ENCODE data around the gene MYRIP.

DNA sequence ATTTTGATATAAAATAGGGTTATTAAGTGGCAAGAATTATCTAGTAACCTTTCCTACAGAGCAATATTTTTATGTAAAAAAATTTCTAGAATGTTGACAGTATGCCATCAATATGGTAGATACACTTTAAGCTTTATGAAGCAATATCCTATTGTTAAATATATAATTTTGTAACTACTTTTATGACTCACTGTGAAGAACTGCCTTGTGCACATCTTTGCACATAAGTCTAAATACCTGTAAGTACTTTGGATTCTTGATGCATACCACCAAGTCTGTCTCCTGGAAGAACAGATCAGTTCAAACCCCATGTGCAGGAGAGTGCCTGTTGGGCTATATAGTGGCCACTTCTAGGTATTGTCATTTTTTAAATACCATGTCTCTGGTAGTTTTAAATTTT, 294.4 kb downstream of the MYRIP start:
- TF ChIP-seq, protein P1, sequence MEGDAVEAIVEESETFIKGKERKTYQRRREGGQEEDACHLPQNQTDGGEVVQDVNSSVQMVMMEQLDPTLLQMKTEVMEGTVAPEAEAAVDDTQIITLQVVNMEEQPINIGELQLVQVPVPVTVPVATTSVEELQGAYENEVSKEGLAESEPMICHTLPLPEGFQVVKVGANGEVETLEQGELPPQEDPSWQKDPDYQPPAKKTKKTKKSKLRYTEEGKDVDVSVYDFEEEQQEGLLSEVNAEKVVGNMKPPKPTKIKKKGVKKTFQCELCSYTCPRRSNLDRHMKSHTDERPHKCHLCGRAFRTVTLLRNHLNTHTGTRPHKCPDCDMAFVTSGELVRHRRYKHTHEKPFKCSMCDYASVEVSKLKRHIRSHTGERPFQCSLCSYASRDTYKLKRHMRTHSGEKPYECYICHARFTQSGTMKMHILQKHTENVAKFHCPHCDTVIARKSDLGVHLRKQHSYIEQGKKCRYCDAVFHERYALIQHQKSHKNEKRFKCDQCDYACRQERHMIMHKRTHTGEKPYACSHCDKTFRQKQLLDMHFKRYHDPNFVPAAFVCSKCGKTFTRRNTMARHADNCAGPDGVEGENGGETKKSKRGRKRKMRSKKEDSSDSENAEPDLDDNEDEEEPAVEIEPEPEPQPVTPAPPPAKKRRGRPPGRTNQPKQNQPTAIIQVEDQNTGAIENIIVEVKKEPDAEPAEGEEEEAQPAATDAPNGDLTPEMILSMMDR (IDR thresholded peaks at IDR 0.05 in 2 of 3, conservative IDR thresholded peaks at IDR 0.05 in 1 of 3; ENCODE audit: borderline replicate concordance in 1 of 3, insufficient read depth in 1 of 3, low read depth in 2 of 3, low read length in 2 of 3) = no peak
- TF ChIP-seq EZH2 (IDR thresholded peaks at IDR 0.05) = no peak
- TF ChIP-seq, protein P2, sequence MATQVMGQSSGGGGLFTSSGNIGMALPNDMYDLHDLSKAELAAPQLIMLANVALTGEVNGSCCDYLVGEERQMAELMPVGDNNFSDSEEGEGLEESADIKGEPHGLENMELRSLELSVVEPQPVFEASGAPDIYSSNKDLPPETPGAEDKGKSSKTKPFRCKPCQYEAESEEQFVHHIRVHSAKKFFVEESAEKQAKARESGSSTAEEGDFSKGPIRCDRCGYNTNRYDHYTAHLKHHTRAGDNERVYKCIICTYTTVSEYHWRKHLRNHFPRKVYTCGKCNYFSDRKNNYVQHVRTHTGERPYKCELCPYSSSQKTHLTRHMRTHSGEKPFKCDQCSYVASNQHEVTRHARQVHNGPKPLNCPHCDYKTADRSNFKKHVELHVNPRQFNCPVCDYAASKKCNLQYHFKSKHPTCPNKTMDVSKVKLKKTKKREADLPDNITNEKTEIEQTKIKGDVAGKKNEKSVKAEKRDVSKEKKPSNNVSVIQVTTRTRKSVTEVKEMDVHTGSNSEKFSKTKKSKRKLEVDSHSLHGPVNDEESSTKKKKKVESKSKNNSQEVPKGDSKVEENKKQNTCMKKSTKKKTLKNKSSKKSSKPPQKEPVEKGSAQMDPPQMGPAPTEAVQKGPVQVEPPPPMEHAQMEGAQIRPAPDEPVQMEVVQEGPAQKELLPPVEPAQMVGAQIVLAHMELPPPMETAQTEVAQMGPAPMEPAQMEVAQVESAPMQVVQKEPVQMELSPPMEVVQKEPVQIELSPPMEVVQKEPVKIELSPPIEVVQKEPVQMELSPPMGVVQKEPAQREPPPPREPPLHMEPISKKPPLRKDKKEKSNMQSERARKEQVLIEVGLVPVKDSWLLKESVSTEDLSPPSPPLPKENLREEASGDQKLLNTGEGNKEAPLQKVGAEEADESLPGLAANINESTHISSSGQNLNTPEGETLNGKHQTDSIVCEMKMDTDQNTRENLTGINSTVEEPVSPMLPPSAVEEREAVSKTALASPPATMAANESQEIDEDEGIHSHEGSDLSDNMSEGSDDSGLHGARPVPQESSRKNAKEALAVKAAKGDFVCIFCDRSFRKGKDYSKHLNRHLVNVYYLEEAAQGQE (IDR thresholded peaks at IDR 0.05; ENCODE audit: low read depth) = no peak
- no peak for TF ChIP-seq YY1 (IDR thresholded peaks at IDR 0.05; ENCODE audit: extremely low read depth, insufficient replicate concordance, low read depth, low read length)
- no peak for TF ChIP-seq CBX3 (IDR thresholded peaks at IDR 0.05; ENCODE audit: low read depth)
- no peak for TF ChIP-seq POLR2AphosphoS5 (IDR thresholded peaks at IDR 0.05; ENCODE audit: low read depth, low read length)
- TF ChIP-seq, protein P3, sequence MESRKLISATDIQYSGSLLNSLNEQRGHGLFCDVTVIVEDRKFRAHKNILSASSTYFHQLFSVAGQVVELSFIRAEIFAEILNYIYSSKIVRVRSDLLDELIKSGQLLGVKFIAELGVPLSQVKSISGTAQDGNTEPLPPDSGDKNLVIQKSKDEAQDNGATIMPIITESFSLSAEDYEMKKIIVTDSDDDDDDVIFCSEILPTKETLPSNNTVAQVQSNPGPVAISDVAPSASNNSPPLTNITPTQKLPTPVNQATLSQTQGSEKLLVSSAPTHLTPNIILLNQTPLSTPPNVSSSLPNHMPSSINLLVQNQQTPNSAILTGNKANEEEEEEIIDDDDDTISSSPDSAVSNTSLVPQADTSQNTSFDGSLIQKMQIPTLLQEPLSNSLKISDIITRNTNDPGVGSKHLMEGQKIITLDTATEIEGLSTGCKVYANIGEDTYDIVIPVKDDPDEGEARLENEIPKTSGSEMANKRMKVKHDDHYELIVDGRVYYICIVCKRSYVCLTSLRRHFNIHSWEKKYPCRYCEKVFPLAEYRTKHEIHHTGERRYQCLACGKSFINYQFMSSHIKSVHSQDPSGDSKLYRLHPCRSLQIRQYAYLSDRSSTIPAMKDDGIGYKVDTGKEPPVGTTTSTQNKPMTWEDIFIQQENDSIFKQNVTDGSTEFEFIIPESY (IDR thresholded peaks at IDR 0.05; ENCODE audit: extremely low read depth, insufficient replicate concordance, low read length) = no peak
- no peak for TF ChIP-seq TCF7L2 (IDR thresholded peaks at IDR 0.05; ENCODE audit: borderline replicate concordance, extremely low read depth, insufficient read depth, insufficient read length)
- no peak for TF ChIP-seq ZNF274 (IDR thresholded peaks at IDR 0.05; ENCODE audit: low read depth, low read length)
- TF ChIP-seq ELF1 (IDR thresholded peaks at IDR 0.05; ENCODE audit: borderline replicate concordance, low read depth) = no peak

Measured in HCT116 (cell line).